PC-3 (cell line): ENCODE results near the gene MED12L. TPM values are rescaled to one million over a fixed set of nuclear protein-coding genes. Genes with fewer than 3 reads are reported as not detected.

ENCODE experiments used
- ATAC-seq: fragments of 200-7000 bp; cut with Tn5 transposase; 2 replicates; pipeline ENCODE4 v1.9.1; 2020; ENCODE audit warnings: mild to moderate bottlenecking, moderate library complexity
- BruUV-seq: library from RNA; stranded (reverse); fragments of 400-500 nt; replicated peaks from 2 replicates; lab custom pipeline; 2021; lab: Mats Ljungman, UMichigan
- CTCF ChIA-PET: fragments of 300-600 bp; sonication (Branson Sonifier 250); formaldehyde crosslinking; loops from one replicate; lab custom pipeline; 2022; ENCODE audit warnings: antibody characterized with exemption; lab: Charles Lee
- POLR2A ChIA-PET: fragments of 300-600 bp; sonication (Branson Sonifier 250); formaldehyde crosslinking; loops from one replicate; lab custom pipeline; 2022; ENCODE audit warnings: antibody characterized with exemption; ENCODE audit not compliant: unreplicated experiment; lab: Charles Lee
- DNase-seq: peaks from one replicate; pipeline ENCODE4 v3.0.0-alpha.2; 2015
- H2AFZ ChIP-seq: fragments of 300-600 bp; sonication (generic); 2 replicates; pipeline ENCODE4 v1.6.0; 2016; ENCODE audit warnings: antibody characterized with exemption, low read length
- H3F3A ChIP-seq: fragments of 300-600 bp; sonication (generic); one replicate; pipeline ENCODE4 v1.6.0; 2017; ENCODE audit warnings: antibody characterized with exemption, low read length, control low read depth, mild to moderate bottlenecking; ENCODE audit not compliant: unreplicated experiment
- H3K27ac ChIP-seq: fragments of 300-600 bp; sonication (generic); 2 replicates; pipeline ENCODE4 v1.5.1; 2016; ENCODE audit warnings: mild to moderate bottlenecking, low read length
- H3K27me3 ChIP-seq: fragments of 300-600 bp; sonication (generic); 2 replicates; pipeline ENCODE4 v1.6.1; 2016; ENCODE audit warnings: low read length, mixed read lengths
- H3K36me3 ChIP-seq: fragments of 300-600 bp; sonication (generic); 2 replicates; pipeline ENCODE4 v1.6.1; 2016; ENCODE audit warnings: low read depth, mixed run types, low read length, mixed read lengths
- H3K4me1 ChIP-seq: fragments of 300-600 bp; sonication (generic); 2 replicates; pipeline ENCODE4 v1.5.1; 2016; ENCODE audit warnings: low read length; ENCODE audit not compliant: insufficient read depth
- H3K4me2 ChIP-seq: fragments of 300-600 bp; sonication (generic); 2 replicates; pipeline ENCODE4 v1.6.0; 2016; ENCODE audit warnings: low read length
- H3K4me3 ChIP-seq: fragments of 300-600 bp; sonication (generic); 2 replicates; pipeline ENCODE4 v1.5.1; 2016; ENCODE audit warnings: mild to moderate bottlenecking, low read length, mixed read lengths
- H3K79me2 ChIP-seq: fragments of 300-600 bp; sonication (generic); 2 replicates; pipeline ENCODE4 v1.6.1; 2017; ENCODE audit warnings: low read length, mixed read lengths
- H3K9ac ChIP-seq: fragments of 300-600 bp; sonication (generic); 2 replicates; pipeline ENCODE4 v1.6.0; 2016; ENCODE audit warnings: mild to moderate bottlenecking, low read length
- H3K9me2 ChIP-seq: fragments of 300-600 bp; sonication (generic); replicated peaks from 2 replicates; pipeline ENCODE4 v1.6.1; 2016; ENCODE audit warnings: mixed run types, low read length, mixed read lengths
- H3K9me3 ChIP-seq: fragments of 300-600 bp; sonication (generic); 2 replicates; pipeline ENCODE4 v1.6.1; 2016; ENCODE audit warnings: low read length, mixed read lengths
- H4K20me1 ChIP-seq: fragments of 300-600 bp; sonication (generic); 2 replicates; pipeline ENCODE4 v1.6.1; 2016; ENCODE audit warnings: low read length, mixed read lengths
- EZH2 ChIP-seq: fragments of 300-600 bp; sonication (generic); IDR thresholded peaks from one replicate; pipeline ENCODE4 v1.6.1; 2017; ENCODE audit warnings: antibody characterized with exemption, mild to moderate bottlenecking, low read length; ENCODE audit not compliant: unreplicated experiment
- EZH2phosphoT487 ChIP-seq: fragments of 300-600 bp; sonication (generic); IDR thresholded peaks from 2 replicates; pipeline ENCODE4 v1.6.1; 2018; ENCODE audit warnings: mild to moderate bottlenecking, antibody characterized with exemption, low read length, borderline replicate concordance
- intact Hi-C: fragments of 100-400 bp; cut with micrococcal nuclease; formaldehyde crosslinking; loops from 2 replicates; pipeline ENCODE4 v1.9.0; 2023
- total RNA-seq: library from RNA; depleted of rRNA; stranded (reverse); fragments of >200 nt; gene quantifications from 2 replicates; pipeline ENCODE4 v1.2.3, GENCODE V29; 2014
- TF ChIP-seq, protein P1 (sequence below): fragments of 300-600 bp; sonication (generic); conservative IDR thresholded peaks from 2 replicates; pipeline ENCODE4 v1.5.1; 2017; ENCODE audit warnings: antibody characterized with exemption, low read depth, mild to moderate bottlenecking, low read length

Gene MED12L
- total RNA-seq, 1 experiment from 2014 or later = 0.55 TPM

DNA sequence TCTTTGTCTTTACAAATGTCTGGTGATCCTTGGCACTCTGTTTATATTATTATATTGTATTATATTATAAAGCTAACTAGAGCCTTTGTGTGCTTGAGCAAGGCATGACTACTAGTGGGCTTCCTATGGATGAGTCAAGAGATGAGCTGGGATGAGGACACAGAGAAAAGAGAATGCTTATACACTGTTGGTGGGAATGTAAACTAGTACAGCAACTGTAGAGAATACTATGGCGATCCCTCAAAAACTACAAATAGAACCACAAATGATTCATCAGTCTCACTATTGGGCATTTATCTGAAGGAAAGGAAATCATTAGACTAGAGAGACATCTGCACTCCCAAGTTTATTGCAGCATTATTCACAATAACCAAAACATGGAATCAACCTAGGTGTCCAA is 40.8 kb upstream of the MED12L start:
- CTCF ChIA-PET = no interaction called here
- no peak for DNase-seq
- Histone ChIP-seq H3K4me1 (no peaks in the 10 kb centered on the region), H3K27ac (no peak overlapping the region), H2AFZ (no peak overlapping the region), H3K36me3 (no peaks in the 10 kb centered on the region), H4K20me1 (no peaks in the 10 kb centered on the region), H3K4me3 (no peak overlapping the region), H3K9ac (no peak overlapping the region), H3K79me2 (no peaks in the 10 kb centered on the region), H3K27me3 (peaks cover 70% of the 10 kb centered on the region), H3K9me3 (no peaks in the 10 kb centered on the region), H3F3A (no peaks in the 10 kb centered on the region), H3K9me2 (no peaks in the 10 kb centered on the region), H3K4me2 (no peak overlapping the region)
- no peak for ATAC-seq
- POLR2A ChIA-PET = no interaction called here
- no TSS peak for BruUV-seq
- intact Hi-C loops = no loop called here
- TF ChIP-seq EZH2phosphoT487 (no peak), EZH2 (no peak)
- TF ChIP-seq, protein P1, sequence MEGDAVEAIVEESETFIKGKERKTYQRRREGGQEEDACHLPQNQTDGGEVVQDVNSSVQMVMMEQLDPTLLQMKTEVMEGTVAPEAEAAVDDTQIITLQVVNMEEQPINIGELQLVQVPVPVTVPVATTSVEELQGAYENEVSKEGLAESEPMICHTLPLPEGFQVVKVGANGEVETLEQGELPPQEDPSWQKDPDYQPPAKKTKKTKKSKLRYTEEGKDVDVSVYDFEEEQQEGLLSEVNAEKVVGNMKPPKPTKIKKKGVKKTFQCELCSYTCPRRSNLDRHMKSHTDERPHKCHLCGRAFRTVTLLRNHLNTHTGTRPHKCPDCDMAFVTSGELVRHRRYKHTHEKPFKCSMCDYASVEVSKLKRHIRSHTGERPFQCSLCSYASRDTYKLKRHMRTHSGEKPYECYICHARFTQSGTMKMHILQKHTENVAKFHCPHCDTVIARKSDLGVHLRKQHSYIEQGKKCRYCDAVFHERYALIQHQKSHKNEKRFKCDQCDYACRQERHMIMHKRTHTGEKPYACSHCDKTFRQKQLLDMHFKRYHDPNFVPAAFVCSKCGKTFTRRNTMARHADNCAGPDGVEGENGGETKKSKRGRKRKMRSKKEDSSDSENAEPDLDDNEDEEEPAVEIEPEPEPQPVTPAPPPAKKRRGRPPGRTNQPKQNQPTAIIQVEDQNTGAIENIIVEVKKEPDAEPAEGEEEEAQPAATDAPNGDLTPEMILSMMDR = no peak

DNA sequence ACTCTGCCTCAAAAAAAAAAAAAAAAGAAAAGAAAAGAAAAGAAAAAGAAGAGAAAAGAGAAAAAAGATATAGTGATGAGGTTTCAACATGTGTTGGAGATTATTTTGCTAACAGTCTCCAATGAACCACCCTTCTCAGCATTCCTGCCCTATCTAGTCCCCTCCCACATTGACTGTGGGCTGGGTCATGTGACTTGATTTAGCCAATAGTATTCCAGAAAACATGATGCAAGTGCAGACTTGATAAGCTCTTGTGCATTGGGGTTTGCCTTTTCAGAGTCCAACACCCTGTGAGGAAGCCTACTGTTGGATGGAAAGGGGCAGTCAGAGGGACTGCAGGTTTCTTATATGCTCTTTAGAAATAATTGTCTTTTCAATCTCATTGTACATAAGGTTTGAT is 37.8 kb upstream of the MED12L start:
- H3K27ac ChIP-seq = no peak overlapping the region
- TF ChIP-seq, protein P1 = no peak
- no peak for TF ChIP-seq EZH2
- TF ChIP-seq EZH2phosphoT487 = no peak
- no peaks in the 10 kb centered on the region for H3K79me2 ChIP-seq
- no peak for ATAC-seq
- H3F3A ChIP-seq = no peaks in the 10 kb centered on the region
- no TSS peak for BruUV-seq
- H3K4me1 ChIP-seq = no peaks in the 10 kb centered on the region
- no peak overlapping the region for H3K4me3 ChIP-seq
- no peaks in the 10 kb centered on the region for H3K36me3 ChIP-seq
- ChIA-PET POLR2A (no interaction called here), CTCF (no interaction called here)
- no peak overlapping the region for H2AFZ ChIP-seq
- no peak overlapping the region for H3K4me2 ChIP-seq
- DNase-seq = no peak
- H3K9me2 ChIP-seq = no peaks in the 10 kb centered on the region
- H3K9ac ChIP-seq = no peak overlapping the region
- peaks cover 82% of the 10 kb centered on the region for H3K27me3 ChIP-seq
- H3K9me3 ChIP-seq = no peaks in the 10 kb centered on the region
- intact Hi-C loops = no loop called here
- no peaks in the 10 kb centered on the region for H4K20me1 ChIP-seq

- no peak overlapping the region for H3K27ac ChIP-seq
- peaks cover 95% of the 10 kb centered on the region for H3K27me3 ChIP-seq
- no peak for TF ChIP-seq EZH2phosphoT487
- no peak for TF ChIP-seq EZH2
- TF ChIP-seq, protein P1 = no peak
- intact Hi-C loops = no loop called here
- ChIA-PET POLR2A (no interaction called here), CTCF (no interaction called here)
- BruUV-seq = no TSS peak
- H3K9me2 ChIP-seq = no peaks in the 10 kb centered on the region
- DNase-seq (no peak), ATAC-seq (no peak)
- H3K4me1 ChIP-seq = no peaks in the 10 kb centered on the region
- H4K20me1 ChIP-seq = no peaks in the 10 kb centered on the region
- H3K9ac ChIP-seq = no peak overlapping the region
- no peak overlapping the region for H3K4me3 ChIP-seq
- H3K4me2 ChIP-seq = no peak overlapping the region
- no peaks in the 10 kb centered on the region for H3F3A ChIP-seq
- H3K79me2 ChIP-seq = no peaks in the 10 kb centered on the region
- no peak overlapping the region for H2AFZ ChIP-seq
- H3K36me3 ChIP-seq = no peaks in the 10 kb centered on the region
- no peaks in the 10 kb centered on the region for H3K9me3 ChIP-seq
Measured at GRCh38 chr3:151051533-151051932, 33.9 kb upstream of the MED12L start.
